GM23248 (cell line): ENCODE measurements around the gene ANKH.

Source experiments
- EZH2 ChIP-seq: fragments of 200-600 bp; sonication (generic); IDR thresholded peaks from 2 replicates; pipeline ENCODE4 v1.6.1; 2018; ENCODE audit warnings: antibody characterized with exemption, mild to moderate bottlenecking; ENCODE audit not compliant: insufficient read depth, poor library complexity, severe bottlenecking
- EZH2phosphoT487 ChIP-seq: fragments of 200-600 bp; sonication (generic); IDR thresholded peaks from 2 replicates; pipeline ENCODE4 v1.6.1; 2018; ENCODE audit warnings: antibody characterized with exemption, moderate library complexity, mild to moderate bottlenecking, low read depth; ENCODE audit not compliant: insufficient read depth

- TF ChIP-seq EZH2 (no peak), EZH2phosphoT487 (no peak)
Observed at GRCh38 chr5:14771189-14771588, 100.4 kb downstream of the ANKH start.
